Keratinocyte (primary cell): Measurements from ENCODE around the gene SDC3. TPM values are rescaled to one million over a fixed set of nuclear protein-coding genes. Genes with fewer than 3 reads are reported as not detected.

Experiments
- DNase-seq: peaks from one replicate; pipeline ENCODE4 v3.0.0-alpha.2; 2011; ENCODE audit warnings: low read depth, missing footprints, low spot score
- FAIRE-seq: peaks from 2 replicates; lab custom pipeline; 2011; peaks lifted over from hg19 to GRCh38; lab: Jason Lieb, UNC
- H2AFZ ChIP-seq: 2 replicates; pipeline ENCODE4 v1.6.0; 2012; ENCODE audit warnings: low read length, control low read depth, inconsistent platforms; ENCODE audit not compliant: control insufficient read depth
- H3K27ac ChIP-seq: 2 replicates; pipeline ENCODE4 v1.5.1; 2011; ENCODE audit warnings: low read length; ENCODE audit not compliant: control insufficient read depth, insufficient read depth
- H3K27me3 ChIP-seq: 3 replicates; pipeline ENCODE4 v1.6.0; 2011; ENCODE audit warnings: low read length; ENCODE audit not compliant: control insufficient read depth, insufficient read depth; ENCODE audit errors: extremely low read depth
- H3K36me3 ChIP-seq, 2 experiments: 2 replicates in 1 of 2; 3 replicates in 1 of 2; pipeline ENCODE4 v1.5.1; 2011; ENCODE audit warnings: low read length in 2 of 2, mild to moderate bottlenecking in 1 of 2; ENCODE audit not compliant: control insufficient read depth in 2 of 2, insufficient read depth in 2 of 2; ENCODE audit errors: extremely low read depth in 1 of 2
- H3K4me1 ChIP-seq: 3 replicates; pipeline ENCODE4 v1.5.1; 2011; ENCODE audit warnings: low read length; ENCODE audit not compliant: control insufficient read depth, insufficient read depth; ENCODE audit errors: extremely low read depth
- H3K4me2 ChIP-seq: 3 replicates; pipeline ENCODE4 v1.6.0; 2011; ENCODE audit warnings: low read depth, low read length; ENCODE audit not compliant: control insufficient read depth, insufficient read depth; ENCODE audit errors: extremely low read depth
- H3K4me3 ChIP-seq, 3 experiments: fragments of 200-600 bp in 1 of 3; sonication (generic) in 1 of 3; 2 replicates in 2 of 3; 3 replicates in 1 of 3; pipeline ENCODE4 v1.5.1; 2011 to 2016; ENCODE audit warnings: low read length in 3 of 3, mild to moderate bottlenecking in 3 of 3, control low read depth in 2 of 3, inconsistent platforms in 1 of 3, low read depth in 1 of 3, mixed read lengths in 1 of 3, mixed run types in 1 of 3, moderate library complexity in 1 of 3; ENCODE audit not compliant: control insufficient read depth in 2 of 3, insufficient read depth in 2 of 3; ENCODE audit errors: extremely low read depth in 1 of 3
- H3K79me2 ChIP-seq: 2 replicates; pipeline ENCODE4 v1.6.0; 2012; ENCODE audit warnings: low read length; ENCODE audit not compliant: control insufficient read depth, insufficient read depth
- H3K9ac ChIP-seq: 3 replicates; pipeline ENCODE4 v1.6.0; 2011; ENCODE audit warnings: low read length; ENCODE audit not compliant: control insufficient read depth, insufficient read depth; ENCODE audit errors: extremely low read depth
- H3K9me1 ChIP-seq: 3 replicates; pipeline ENCODE4 v1.6.0; 2011; ENCODE audit warnings: low read length; ENCODE audit not compliant: control insufficient read depth, insufficient read depth; ENCODE audit errors: extremely low read depth
- H3K9me3 ChIP-seq: 2 replicates; pipeline ENCODE4 v1.5.1; 2012; ENCODE audit warnings: low read depth, low read length; ENCODE audit not compliant: control insufficient read depth
- H4K20me1 ChIP-seq: 3 replicates; pipeline ENCODE4 v1.6.0; 2011; ENCODE audit warnings: low read length; ENCODE audit not compliant: control insufficient read depth, insufficient read depth; ENCODE audit errors: extremely low read depth
- CTCF ChIP-seq, 3 experiments: IDR thresholded peaks in 1 of 3; conservative IDR thresholded peaks in 1 of 3; optimal IDR thresholded peaks in 1 of 3; 2 replicates in 2 of 3; 3 replicates in 1 of 3; pipeline versions ENCODE3 to v1.5.1; 2011; ENCODE audit warnings: low read length in 3 of 3, mild to moderate bottlenecking in 3 of 3, moderate library complexity in 2 of 3, control low read depth in 1 of 3, inconsistent platforms in 1 of 3; ENCODE audit not compliant: insufficient read depth in 2 of 3; ENCODE audit errors: extremely low read depth in 1 of 3
- EZH2 ChIP-seq: IDR thresholded peaks from one replicate; pipeline ENCODE4 v1.6.1; 2012; ENCODE audit warnings: inconsistent platforms, mild to moderate bottlenecking, low read length, moderate library complexity
- dilution Hi-C: fragments of 300-500 bp; cut with MboI; formaldehyde crosslinking; loops from one replicate; pipeline ENCODE4 v1.7.0; 2020; ENCODE audit warnings: low sequenced_read_pairs; ENCODE audit not compliant: extremely low pct_ligation_motif_present
- polyA plus RNA-seq, 5 experiments: library from polyadenylated mRNA; depleted of rRNA in 3 of 5; stranded (reverse) in 3 of 5; stranded (forward) in 1 of 5; unstranded in 1 of 5; fragments of >200 nt; gene quantifications; 1 replicate in 1 of 5; 2 replicates in 3 of 5; 3 replicates in 1 of 5; pipeline versions ENCODE4 v1.2.1 to v1.2.3, GENCODE V29; 2011 to 2012; ENCODE audit warnings: missing spikeins in 2 of 5, low read depth in 1 of 5, low replicate concordance in 1 of 5

SDC3 gene
- polyA plus RNA-seq, 1 donor (not counting 4 experiments of a cell fraction or from before 2014, with no cell fraction given): 8.8 TPM

- no peak for TF ChIP-seq EZH2
- no peak for TF ChIP-seq CTCF (optimal IDR thresholded peaks at IDR 0.05 in 1 of 3, IDR thresholded peaks at IDR 0.05 in 1 of 3, conservative IDR thresholded peaks at IDR 0.05 in 1 of 3; ENCODE audit: extremely low read depth in 1 of 3, insufficient read depth in 2 of 3, low read length in 3 of 3)
- H3K27ac ChIP-seq: no peak overlapping the region
- H3K9me3 ChIP-seq: no peaks in the 10 kb centered on the region
- no peak for DNase-seq
- no peak overlapping the region for H3K4me3 ChIP-seq
- no peak overlapping the region for H3K9ac ChIP-seq
- H4K20me1 ChIP-seq: no peaks in the 10 kb centered on the region
- H3K36me3 ChIP-seq: no peaks in the 10 kb centered on the region
- no peak for FAIRE-seq
- H2AFZ ChIP-seq: no peak overlapping the region
- dilution Hi-C loops: no loop called here
- no peaks in the 10 kb centered on the region for H3K9me1 ChIP-seq
- H3K4me1 ChIP-seq: no peaks in the 10 kb centered on the region
- H3K4me2 ChIP-seq: no peak overlapping the region
- no peaks in the 10 kb centered on the region for H3K79me2 ChIP-seq
- peaks cover 72% of the 10 kb centered on the region for H3K27me3 ChIP-seq
These were observed 63.2 kb downstream of the SDC3 start for GRCh38 chr1:30845237-30845903.

- FAIRE-seq (no peak), DNase-seq (no peak)
- no peaks in the 10 kb centered on the region for H3K36me3 ChIP-seq
- no peak overlapping the region for H3K4me2 ChIP-seq
- H3K4me3 ChIP-seq: no peak overlapping the region
- no peak overlapping the region for H3K27ac ChIP-seq
- H3K9ac ChIP-seq: no peak overlapping the region
- no peaks in the 10 kb centered on the region for H3K79me2 ChIP-seq
- dilution Hi-C loops: no loop called here
- H3K4me1 ChIP-seq: no peaks in the 10 kb centered on the region
- no peaks in the 10 kb centered on the region for H3K9me1 ChIP-seq
- H3K9me3 ChIP-seq: no peaks in the 10 kb centered on the region
- H2AFZ ChIP-seq: no peak overlapping the region
- no peak for TF ChIP-seq CTCF (optimal IDR thresholded peaks at IDR 0.05 in 1 of 3, IDR thresholded peaks at IDR 0.05 in 1 of 3, conservative IDR thresholded peaks at IDR 0.05 in 1 of 3; ENCODE audit: extremely low read depth in 1 of 3, insufficient read depth in 2 of 3, low read length in 3 of 3)
- no peak for TF ChIP-seq EZH2
- H3K27me3 ChIP-seq: peaks cover 72% of the 10 kb centered on the region
- H4K20me1 ChIP-seq: no peaks in the 10 kb centered on the region
These were observed 63.9 kb downstream of the SDC3 start for GRCh38 chr1:30844631-30845030.
